Left forelimb (tissue), 1 donor: ENCODE data around the gene PER2.
"Not testable (repeated sequence)": the region's sequence is repeated elsewhere in the genome, so short reads cannot be mapped to it uniquely, and the experiment has no call there.

Experiments
- DNase-seq: peaks from one replicate; pipeline ENCODE4 v3.0.0-alpha.2; 2018; ENCODE audit warnings: low spot score

PER2 gene, protein sequence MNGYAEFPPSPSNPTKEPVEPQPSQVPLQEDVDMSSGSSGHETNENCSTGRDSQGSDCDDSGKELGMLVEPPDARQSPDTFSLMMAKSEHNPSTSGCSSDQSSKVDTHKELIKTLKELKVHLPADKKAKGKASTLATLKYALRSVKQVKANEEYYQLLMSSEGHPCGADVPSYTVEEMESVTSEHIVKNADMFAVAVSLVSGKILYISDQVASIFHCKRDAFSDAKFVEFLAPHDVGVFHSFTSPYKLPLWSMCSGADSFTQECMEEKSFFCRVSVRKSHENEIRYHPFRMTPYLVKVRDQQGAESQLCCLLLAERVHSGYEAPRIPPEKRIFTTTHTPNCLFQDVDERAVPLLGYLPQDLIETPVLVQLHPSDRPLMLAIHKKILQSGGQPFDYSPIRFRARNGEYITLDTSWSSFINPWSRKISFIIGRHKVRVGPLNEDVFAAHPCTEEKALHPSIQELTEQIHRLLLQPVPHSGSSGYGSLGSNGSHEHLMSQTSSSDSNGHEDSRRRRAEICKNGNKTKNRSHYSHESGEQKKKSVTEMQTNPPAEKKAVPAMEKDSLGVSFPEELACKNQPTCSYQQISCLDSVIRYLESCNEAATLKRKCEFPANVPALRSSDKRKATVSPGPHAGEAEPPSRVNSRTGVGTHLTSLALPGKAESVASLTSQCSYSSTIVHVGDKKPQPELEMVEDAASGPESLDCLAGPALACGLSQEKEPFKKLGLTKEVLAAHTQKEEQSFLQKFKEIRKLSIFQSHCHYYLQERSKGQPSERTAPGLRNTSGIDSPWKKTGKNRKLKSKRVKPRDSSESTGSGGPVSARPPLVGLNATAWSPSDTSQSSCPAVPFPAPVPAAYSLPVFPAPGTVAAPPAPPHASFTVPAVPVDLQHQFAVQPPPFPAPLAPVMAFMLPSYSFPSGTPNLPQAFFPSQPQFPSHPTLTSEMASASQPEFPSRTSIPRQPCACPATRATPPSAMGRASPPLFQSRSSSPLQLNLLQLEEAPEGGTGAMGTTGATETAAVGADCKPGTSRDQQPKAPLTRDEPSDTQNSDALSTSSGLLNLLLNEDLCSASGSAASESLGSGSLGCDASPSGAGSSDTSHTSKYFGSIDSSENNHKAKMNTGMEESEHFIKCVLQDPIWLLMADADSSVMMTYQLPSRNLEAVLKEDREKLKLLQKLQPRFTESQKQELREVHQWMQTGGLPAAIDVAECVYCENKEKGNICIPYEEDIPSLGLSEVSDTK (N-terminal part only)

DNA sequence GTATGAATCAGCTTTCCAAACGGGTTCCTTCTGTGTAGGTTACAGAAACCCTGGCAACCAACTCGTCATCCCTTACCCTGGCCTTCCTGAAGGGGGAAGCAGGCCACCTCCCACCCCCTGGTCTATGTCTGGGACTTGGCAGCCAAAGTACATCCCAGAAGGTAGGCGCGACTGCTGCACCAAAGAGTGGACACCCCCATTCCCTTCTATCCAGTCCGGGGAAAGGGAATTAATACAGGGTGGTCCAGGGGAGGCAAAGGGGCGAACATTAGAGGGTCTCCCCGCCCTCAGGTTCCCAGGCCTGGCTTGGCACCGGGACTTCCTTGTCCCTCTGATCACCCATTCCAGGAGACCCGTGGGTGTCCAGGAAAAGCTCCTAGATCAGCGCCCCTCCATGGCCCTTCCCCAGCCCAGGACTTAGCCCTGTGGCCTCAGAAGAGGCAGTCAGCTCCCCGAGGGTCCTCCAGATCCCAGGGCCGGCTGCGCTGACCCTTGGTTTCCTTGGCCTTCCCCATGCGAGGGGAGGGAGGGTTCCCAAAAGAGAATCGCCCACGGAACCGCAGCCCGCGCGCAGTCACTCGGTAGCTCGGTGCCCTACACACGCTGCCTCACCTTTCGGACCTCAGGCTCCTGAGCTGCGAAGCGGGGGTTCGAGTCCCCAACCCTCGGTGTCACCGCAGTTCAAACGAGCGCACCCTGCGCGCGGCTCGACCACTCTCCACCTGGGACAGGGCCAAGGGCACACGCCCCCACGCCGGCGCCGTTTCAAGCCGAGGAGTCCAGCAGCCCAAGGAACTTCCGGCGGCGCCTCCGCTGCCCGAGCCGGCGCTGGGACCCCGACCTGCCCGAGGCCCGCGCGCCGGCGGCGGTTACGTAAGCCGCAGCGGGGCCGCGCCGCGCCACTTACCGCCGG lies at the start of gene PER2:
Gene PER2 (minus strand): TSS at position 874 of the 913 bp plus-strand sequence. CDS start 10,674 bp downstream, outside the sequence.
- DNase-seq, result no peak

DNA sequence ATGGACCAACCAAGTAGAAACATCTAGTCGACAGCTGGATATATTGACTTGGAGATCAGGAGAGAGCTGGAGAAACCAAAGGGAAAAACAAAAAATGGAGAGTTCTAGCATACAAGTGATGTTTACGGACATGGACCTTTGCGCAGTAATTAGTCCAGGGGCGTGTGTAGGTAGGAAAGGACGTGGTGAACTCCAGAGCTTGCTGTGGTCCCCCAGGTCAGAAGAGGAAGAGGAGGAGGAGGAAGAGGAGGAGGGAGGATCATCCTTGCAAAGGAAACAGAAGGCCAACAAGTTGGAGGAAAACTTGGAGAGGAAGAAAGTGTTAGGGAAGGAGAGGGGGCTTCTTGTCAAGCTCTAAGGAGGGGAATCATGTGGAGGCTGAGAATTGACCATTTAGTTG lies 49.4 kb upstream of the PER2 start:
- DNase-seq, result no peak

DNA sequence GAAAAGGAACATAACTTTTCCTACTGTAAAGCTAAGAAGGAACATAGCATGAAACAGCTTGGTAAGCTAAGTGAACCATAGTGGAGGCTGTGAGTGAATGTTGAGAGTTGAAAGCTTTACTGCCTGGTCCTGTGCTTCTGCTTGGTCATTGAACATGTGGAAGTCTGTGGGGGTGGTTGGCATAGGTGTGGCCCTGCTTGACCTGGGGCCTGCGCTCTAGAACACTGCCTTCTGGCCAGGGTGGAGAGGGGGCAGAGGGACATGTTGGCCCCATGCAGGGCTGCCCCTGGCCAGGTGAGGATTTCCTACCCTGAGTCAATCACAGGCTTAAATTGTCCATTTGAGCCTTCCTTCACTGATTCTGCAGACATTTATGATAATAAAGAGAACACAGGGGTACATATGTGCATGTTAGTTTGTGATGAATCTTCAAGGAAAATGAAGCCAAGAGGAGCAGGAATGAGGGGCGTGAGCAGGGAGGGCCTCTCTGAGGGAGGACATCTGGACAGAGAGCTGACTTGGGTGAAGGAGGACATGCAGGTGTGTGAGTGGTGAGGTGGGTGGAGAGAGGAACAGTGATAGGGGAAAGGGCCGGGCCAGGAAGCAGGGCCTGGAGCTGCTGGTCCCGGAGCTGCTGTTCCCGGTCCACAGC lies 48.5 kb upstream of the PER2 start:
- no peak for DNase-seq

DNA sequence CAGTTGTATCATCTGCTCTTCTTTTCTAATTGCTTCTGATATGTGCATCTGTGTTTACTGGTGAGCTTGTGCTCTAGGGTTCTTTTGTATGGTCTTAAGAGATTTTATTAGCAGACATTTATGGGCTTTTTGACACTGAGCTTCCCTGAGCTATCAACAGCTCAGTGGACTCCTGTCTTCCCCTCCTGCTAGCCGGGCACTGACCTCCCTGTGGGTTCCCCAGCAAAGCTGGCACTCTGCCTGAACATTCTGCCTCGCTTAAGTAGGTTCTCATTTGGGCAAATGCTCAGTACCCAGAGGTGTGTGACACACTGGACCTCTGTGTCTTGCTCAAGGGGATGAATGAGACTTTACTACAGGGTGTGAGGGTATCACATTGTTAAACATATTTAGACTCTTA lies 47.7 kb upstream of the PER2 start:
- DNase-seq, result no peak

DNA sequence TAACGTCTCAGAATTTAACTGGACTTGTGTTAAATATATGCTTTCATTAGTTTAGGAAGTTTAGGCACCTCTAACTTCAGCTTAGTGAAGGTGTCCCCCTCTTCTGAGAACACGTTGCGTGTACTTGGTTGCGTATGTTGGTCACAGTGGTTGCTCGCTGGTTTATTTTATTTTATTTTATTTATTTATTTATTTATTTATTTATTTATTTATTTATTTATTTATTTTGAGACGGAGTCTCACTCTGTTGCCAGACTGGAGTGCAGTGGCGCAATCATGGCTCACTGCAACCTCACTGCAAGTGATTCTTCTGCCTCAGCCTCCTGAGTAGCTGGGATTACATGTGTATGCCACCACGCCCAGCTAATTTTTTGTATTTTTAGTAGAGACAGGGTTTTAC lies 47.2 kb upstream of the PER2 start:
- DNase-seq, result not testable (repeated sequence)

GRCh38 chr2:238334885-238335284 lies 46.5 kb upstream of the PER2 start:
- DNase-seq, result no peak

GRCh38 chr2:238331916-238332315 lies 43.5 kb upstream of the PER2 start:
- no peak for DNase-seq

DNA sequence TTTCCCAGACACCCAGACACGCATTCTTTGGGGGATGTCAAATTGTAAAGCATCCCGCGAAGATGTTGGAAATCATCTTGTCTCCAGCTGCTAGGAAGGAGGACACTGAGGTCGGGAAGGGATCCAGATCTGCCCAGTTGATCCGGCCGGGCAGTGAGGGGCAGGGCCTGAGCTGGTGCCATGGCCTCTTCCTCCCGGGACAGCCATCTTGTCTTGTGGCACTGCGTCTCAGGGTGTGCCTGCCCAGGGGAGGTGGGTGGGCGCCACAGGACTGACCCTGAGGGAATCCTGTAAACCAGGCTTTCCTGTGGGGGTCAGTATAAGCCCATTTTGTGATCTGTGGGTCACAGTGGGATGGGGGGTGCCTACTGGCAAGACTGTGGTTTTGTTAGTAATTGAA lies 42.0 kb upstream of the PER2 start:
- no peak for DNase-seq

DNA sequence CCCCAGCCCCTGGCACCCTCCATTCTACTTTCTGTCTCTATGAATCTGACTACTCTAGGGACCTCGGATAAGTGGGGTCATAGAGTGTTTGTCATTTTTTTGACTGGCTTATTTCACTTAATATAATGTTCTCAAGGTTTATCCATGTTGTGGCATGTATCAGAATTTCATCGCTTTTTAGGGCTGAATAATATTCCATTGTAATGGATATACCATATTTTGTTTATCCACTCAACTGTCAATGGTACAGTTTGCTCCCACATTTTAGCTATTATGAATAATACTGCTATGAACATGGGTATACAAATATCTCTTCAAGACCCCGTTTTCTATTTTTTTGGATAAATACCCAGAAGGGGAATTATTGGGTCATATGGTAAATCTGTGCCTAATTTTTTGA lies 39.3 kb upstream of the PER2 start:
- DNase-seq, result no peak

GRCh38 chr2:238326801-238327365 lies 38.5 kb upstream of the PER2 start:
- no peak for DNase-seq

DNA sequence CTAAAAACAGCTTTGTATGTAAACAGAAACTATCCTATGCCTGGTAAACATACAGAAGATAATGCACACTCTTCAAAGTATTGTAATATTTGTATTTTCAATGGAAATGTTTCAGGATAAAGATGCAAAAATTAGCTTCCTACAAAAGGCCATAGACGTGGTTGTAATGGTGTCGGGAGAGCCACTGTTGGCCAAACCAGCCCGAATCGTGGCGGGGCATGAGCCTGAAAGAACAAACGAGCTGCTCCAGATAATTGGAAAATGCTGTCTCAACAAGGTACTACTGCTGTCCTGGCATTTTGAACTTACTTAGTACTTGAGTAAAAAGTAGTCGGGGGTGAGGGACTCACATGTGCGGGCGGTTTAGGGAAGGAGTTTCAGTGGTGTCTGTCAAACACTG lies 37.3 kb upstream of the PER2 start:
- DNase-seq, result no peak

- DNase-seq, result not testable (repeated sequence)
Measured at GRCh38 chr2:238324248-238324647, 35.8 kb upstream of the PER2 start.

DNA sequence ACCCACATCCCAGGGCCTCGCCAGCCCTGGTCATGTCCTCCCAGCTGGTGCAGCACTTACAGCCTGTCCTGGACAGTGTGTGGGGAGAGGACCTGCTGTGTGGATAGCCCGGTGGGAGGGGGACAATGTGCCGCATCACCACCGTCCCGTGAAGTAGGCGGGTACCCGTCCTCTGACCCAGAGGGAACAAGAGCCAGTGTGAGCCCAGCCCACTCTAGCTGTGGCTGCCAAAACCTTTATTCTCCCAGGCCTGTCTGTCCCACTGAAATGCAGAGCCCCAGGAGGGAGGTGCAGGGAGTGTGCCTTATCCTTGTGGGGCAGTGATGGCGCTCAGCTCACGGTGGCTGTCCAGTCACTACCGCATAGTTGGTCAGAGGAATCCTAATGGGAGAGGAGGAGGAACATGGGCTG lies 33.6 kb upstream of the PER2 start:
- DNase-seq, result no peak

GRCh38 chr2:238321467-238321866 lies 33.1 kb upstream of the PER2 start:
- DNase-seq, result no peak

- DNase-seq, result no peak
Measured at GRCh38 chr2:238320648-238321281, 32.4 kb upstream of the PER2 start.

DNA sequence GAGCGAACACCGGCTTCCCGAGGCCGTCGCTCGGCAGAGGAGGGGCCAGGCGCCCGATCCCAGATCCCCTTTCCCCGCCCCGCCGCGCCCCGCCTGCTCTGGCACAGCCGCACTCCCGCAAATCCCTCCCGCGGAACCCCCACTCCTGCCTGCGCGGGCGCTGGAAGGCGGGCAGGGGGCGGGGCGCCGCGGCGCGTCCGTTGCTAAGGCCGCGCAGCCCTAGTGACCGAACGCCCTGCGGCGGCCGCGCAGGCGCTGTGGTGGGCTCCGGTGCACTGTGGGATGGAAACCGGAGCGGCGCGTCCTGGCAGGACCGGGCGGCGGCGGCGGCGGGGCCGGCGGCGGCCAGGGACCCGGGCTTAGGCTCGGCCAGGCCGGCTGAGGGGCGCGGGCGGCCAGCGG lies 31.8 kb upstream of the PER2 start, which contains the start of gene TRAF3IP1:
Gene TRAF3IP1 (plus strand): TSS at position 273 of the 402 bp plus-strand sequence. CDS start 145 bp downstream, outside the sequence.
- peak; percentile 95 for DNase-seq

GRCh38 chr2:238315031-238315595 lies 26.7 kb upstream of the PER2 start:
- no peak for DNase-seq

DNA sequence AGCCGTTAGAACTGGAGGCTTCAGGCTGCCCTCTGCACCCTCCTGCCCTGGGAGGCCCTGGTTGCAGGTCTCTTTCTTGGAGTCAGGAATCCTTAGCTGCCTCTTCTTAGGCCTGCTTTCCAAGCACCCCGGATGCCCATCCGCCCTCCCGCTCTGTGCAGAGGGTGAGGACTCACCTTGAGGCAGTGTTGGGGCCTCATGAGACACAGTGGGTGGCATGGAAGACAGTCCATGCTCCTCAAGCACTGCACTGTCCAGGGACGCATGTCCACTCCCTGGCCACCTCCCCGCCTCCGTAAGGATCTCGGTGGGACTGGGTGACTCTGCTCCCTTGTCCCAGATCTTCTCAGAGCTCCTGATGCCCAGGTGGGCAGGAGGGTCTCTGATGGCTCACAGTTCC lies 26.2 kb upstream of the PER2 start:
- no peak for DNase-seq

- DNase-seq, result no peak
Measured at GRCh38 chr2:238313991-238314350, 25.6 kb upstream of the PER2 start.
